ENCODE results near the gene CORO2B. TPM values are rescaled to one million over a fixed set of nuclear protein-coding genes. Genes with fewer than 3 reads are reported as not detected.

CORO2B gene
- total and polyA plus RNA-seq, 10 donors, result 0.93 to 8.8 (median 3.6) TPM

GRCh38 chr15:68763063-68763462 is 184.3 kb downstream of the CORO2B start:
- Histone ChIP-seq H3K4me1 (no peaks in the 10 kb centered on the region), H3K4me3 (no peak overlapping the region), H3K27me3 (replicated peaks in 1 of 7) (peaks cover 0 to 5% (median 0%) of the 10 kb centered on the region in 7 donors), H3K9me3 (no peaks in the 10 kb centered on the region), H3K36me3 (no peaks in the 10 kb centered on the region), H3K27ac (no peak overlapping the region)
- TF ChIP-seq POLR2AphosphoS5 (IDR thresholded peaks at IDR 0.05) (no peak), CTCF (IDR thresholded peaks at IDR 0.05 in 8 of 11, conservative IDR thresholded peaks at IDR 0.05 in 3 of 11) (no peak), POLR2A (IDR thresholded peaks at IDR 0.05) (no peak)
- DNase-seq, result no peak
- 80 to 94% (median 89%) methylated on average over 4 of the region's 4 CpGs for WGBS, 5 donors
- intact Hi-C loops (cut with DNase I; ENCODE audit: low total_unique reads), result no loop called here

- Histone ChIP-seq H3K27me3 (replicated peaks in 1 of 7) (no peaks in the 10 kb centered on the region), H3K27ac (no peak overlapping the region), H3K4me3 (no peak overlapping the region), H3K9me3 (no peaks in the 10 kb centered on the region), H3K4me1 (no peaks in the 10 kb centered on the region), H3K36me3 (no peaks in the 10 kb centered on the region)
- 55 to 88% (median 76%) methylated on average over 1 of the region's 1 CpG for WGBS, 5 donors
- TF ChIP-seq POLR2A (IDR thresholded peaks at IDR 0.05) (no peak), CTCF (IDR thresholded peaks at IDR 0.05 in 8 of 11, conservative IDR thresholded peaks at IDR 0.05 in 3 of 11) (no peak), POLR2AphosphoS5 (IDR thresholded peaks at IDR 0.05) (no peak)
- no peak for DNase-seq
- intact Hi-C loops (cut with DNase I; ENCODE audit: low total_unique reads), result no loop called here
Measured at GRCh38 chr15:68764090-68764489, 185.3 kb downstream of the CORO2B start.

GRCh38 chr15:68765602-68766368 is 187.0 kb downstream of the CORO2B start:
- Histone ChIP-seq H3K4me3 (no peak overlapping the region), H3K27me3 (replicated peaks in 1 of 7) (no peaks in the 10 kb centered on the region), H3K9me3 (no peaks in the 10 kb centered on the region), H3K27ac (no peak overlapping the region), H3K36me3 (no peaks in the 10 kb centered on the region), H3K4me1 (no peaks in the 10 kb centered on the region)
- no peak for DNase-seq
- no peak for TF ChIP-seq POLR2AphosphoS5 (IDR thresholded peaks at IDR 0.05)
- TF ChIP-seq POLR2A (IDR thresholded peaks at IDR 0.05), result no peak
- TF ChIP-seq CTCF (IDR thresholded peaks at IDR 0.05 in 8 of 11, conservative IDR thresholded peaks at IDR 0.05 in 3 of 11), result no peak
- intact Hi-C loops (cut with DNase I; ENCODE audit: low total_unique reads), result no loop called here
- 73 to 84% (median 78%) methylated on average over 11 of the region's 11 CpGs for WGBS, 5 donors

- TF ChIP-seq CTCF (IDR thresholded peaks at IDR 0.05 in 8 of 11, conservative IDR thresholded peaks at IDR 0.05 in 3 of 11), result no peak
- no peak for TF ChIP-seq POLR2AphosphoS5 (IDR thresholded peaks at IDR 0.05)
- no peak for TF ChIP-seq POLR2A (IDR thresholded peaks at IDR 0.05)
Measured at GRCh38 chr15:68767833-68768232, 189.0 kb downstream of the CORO2B start.

More at GRCh38 chr15:68767833-68768232, 189.0 kb downstream of the CORO2B start:
- no peak for DNase-seq
- Histone ChIP-seq H3K27ac (no peak overlapping the region), H3K4me3 (no peak overlapping the region), H3K36me3 (no peaks in the 10 kb centered on the region), H3K4me1 (no peaks in the 10 kb centered on the region), H3K9me3 (no peaks in the 10 kb centered on the region), H3K27me3 (replicated peaks in 1 of 7) (no peaks in the 10 kb centered on the region)
- intact Hi-C loops (cut with DNase I; ENCODE audit: low total_unique reads), result no loop called here
- WGBS, 5 donors, result 69 to 82% (median 74%) methylated on average over 4 of the region's 4 CpGs
